Measurements from ENCODE around the gene OAS2.

The OAS2 gene

GRCh38 chr12:112969547-112970306 is 8.6 kb upstream of the OAS2 start:
- TF ChIP-seq, protein P1, sequence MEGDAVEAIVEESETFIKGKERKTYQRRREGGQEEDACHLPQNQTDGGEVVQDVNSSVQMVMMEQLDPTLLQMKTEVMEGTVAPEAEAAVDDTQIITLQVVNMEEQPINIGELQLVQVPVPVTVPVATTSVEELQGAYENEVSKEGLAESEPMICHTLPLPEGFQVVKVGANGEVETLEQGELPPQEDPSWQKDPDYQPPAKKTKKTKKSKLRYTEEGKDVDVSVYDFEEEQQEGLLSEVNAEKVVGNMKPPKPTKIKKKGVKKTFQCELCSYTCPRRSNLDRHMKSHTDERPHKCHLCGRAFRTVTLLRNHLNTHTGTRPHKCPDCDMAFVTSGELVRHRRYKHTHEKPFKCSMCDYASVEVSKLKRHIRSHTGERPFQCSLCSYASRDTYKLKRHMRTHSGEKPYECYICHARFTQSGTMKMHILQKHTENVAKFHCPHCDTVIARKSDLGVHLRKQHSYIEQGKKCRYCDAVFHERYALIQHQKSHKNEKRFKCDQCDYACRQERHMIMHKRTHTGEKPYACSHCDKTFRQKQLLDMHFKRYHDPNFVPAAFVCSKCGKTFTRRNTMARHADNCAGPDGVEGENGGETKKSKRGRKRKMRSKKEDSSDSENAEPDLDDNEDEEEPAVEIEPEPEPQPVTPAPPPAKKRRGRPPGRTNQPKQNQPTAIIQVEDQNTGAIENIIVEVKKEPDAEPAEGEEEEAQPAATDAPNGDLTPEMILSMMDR (IDR thresholded peaks at IDR 0.05; ENCODE audit: borderline replicate concordance, control extremely low read depth, extremely low read depth, insufficient read depth, missing control alignments): no peak
- DNase-seq (ENCODE audit: low spot score): peak; percentile 3
- in situ Hi-C loops (cut with MboI; ENCODE audit: low sequenced_read_pairs, unreplicated experiment): no loop called here

GRCh38 chr12:112970391-112970790 is 7.9 kb upstream of the OAS2 start:
- in situ Hi-C loops (cut with MboI; ENCODE audit: low sequenced_read_pairs, unreplicated experiment): no loop called here
- peak; percentile 1 for DNase-seq (ENCODE audit: low spot score)
- TF ChIP-seq, protein P1 (IDR thresholded peaks at IDR 0.05; ENCODE audit: borderline replicate concordance, control extremely low read depth, extremely low read depth, insufficient read depth, missing control alignments): no peak

- peak; percentile 2 for DNase-seq (ENCODE audit: low spot score)
- TF ChIP-seq, protein P1 (IDR thresholded peaks at IDR 0.05; ENCODE audit: borderline replicate concordance, control extremely low read depth, extremely low read depth, insufficient read depth, missing control alignments): no peak
- in situ Hi-C loops (cut with MboI; ENCODE audit: low sequenced_read_pairs, unreplicated experiment): no loop called here
These were observed 7.1 kb upstream of the OAS2 start for GRCh38 chr12:112971248-112971647.

- no peak for DNase-seq (ENCODE audit: low spot score)
- in situ Hi-C loops (cut with MboI; ENCODE audit: low sequenced_read_pairs, unreplicated experiment): no loop called here
- TF ChIP-seq, protein P1 (IDR thresholded peaks at IDR 0.05; ENCODE audit: borderline replicate concordance, control extremely low read depth, extremely low read depth, insufficient read depth, missing control alignments): no peak
These were observed 5.1 kb upstream of the OAS2 start for GRCh38 chr12:112973011-112973735.

DNA sequence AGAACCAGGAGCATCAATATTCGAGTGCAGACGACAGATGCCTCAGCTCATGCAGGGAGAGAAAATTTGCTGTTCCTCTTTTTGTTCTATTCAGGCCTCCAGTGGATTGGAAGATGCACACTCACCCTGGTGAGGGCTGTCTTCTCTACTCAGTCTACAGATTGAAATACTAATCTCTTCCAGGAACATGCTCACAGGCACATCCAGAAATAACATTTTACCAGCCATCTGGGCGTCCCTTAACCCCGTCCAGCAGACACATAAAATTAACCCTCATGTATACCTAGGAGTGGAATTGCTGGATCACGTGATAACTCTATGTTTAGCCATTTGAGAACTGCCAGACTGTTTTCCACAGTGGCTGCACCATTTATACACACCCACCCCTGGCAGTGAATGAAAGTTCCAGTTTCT is 4.5 kb upstream of the OAS2 start:
- DNase-seq (ENCODE audit: low spot score): no peak
- TF ChIP-seq, protein P1 (IDR thresholded peaks at IDR 0.05; ENCODE audit: borderline replicate concordance, control extremely low read depth, extremely low read depth, insufficient read depth, missing control alignments): no peak
- in situ Hi-C loops (cut with MboI; ENCODE audit: low sequenced_read_pairs, unreplicated experiment): no loop called here

DNA sequence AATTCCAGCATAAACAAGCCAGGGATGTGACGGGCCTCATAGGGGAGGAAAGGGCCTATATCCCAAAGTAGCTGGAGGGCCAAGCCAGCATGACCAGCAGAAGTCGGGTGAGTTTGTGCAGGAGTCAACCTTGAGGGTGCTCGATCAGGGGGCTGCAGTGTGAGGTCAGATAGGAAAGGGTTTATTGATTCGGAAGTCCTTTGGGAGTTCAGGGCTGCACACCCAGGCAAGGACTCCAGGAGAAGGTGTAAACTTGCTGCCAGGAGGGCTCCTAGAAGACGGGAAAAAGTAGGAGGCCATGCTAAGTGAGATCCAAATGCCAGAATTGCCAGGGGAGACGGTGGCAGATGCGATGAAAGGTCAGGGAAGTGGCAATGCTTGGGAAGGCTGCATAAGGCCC is 3.4 kb upstream of the OAS2 start:
- DNase-seq (ENCODE audit: low spot score): no peak
- in situ Hi-C loops (cut with MboI; ENCODE audit: low sequenced_read_pairs, unreplicated experiment): no loop called here
- TF ChIP-seq, protein P1 (IDR thresholded peaks at IDR 0.05; ENCODE audit: borderline replicate concordance, control extremely low read depth, extremely low read depth, insufficient read depth, missing control alignments): no peak

Measured in GM13976 (cell line).